AG09309 (cell line): ENCODE measurements around the gene KCTD14.

Source experiments
- DNase-seq: peaks from one replicate; pipeline ENCODE4 v3.0.0-alpha.2; 2010; ENCODE audit warnings: low read depth
- H3K4me3 ChIP-seq: 2 replicates; pipeline ENCODE4 v1.5.1; 2011; ENCODE audit warnings: mild to moderate bottlenecking, low read depth, low read length, moderate library complexity; ENCODE audit not compliant: control insufficient read depth
- CTCF ChIP-seq: IDR thresholded peaks from 2 replicates; pipeline ENCODE4 v1.5.1; 2011; ENCODE audit warnings: mild to moderate bottlenecking, low read depth, low read length, inconsistent platforms; ENCODE audit not compliant: insufficient read depth, control insufficient read depth; ENCODE audit errors: missing control alignments

The KCTD14 gene

DNA sequence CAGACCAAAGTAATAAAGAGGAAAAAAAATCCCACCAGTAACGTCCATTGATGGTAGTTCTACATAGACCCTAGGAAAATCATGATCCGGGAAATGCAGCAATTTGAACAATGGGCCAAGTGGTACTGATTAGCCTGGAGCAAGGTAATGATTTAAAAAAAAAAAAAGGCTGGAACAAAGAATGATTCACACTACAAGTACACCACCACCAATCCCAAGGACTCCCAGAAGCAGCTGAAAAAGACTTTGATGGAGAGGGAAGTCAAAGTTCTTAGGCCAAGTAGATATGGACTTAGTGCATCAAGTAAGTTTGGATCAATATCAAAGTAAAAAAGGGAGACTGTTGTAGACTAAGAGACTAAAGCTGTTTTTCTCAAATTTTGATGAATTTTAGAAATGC is 11.8 kb downstream of the KCTD14 start:
- no peak for DNase-seq
- no peak for TF ChIP-seq CTCF
- H3K4me3 ChIP-seq = no peak overlapping the region

- TF ChIP-seq CTCF = no peak
- DNase-seq = no peak
- H3K4me3 ChIP-seq = no peak overlapping the region
Observed at GRCh38 chr11:78010755-78011154, 12.3 kb downstream of the KCTD14 start.

GRCh38 chr11:78010304-78010703 is 12.8 kb downstream of the KCTD14 start:
- H3K4me3 ChIP-seq = no peak overlapping the region
- TF ChIP-seq CTCF = no peak
- DNase-seq = no peak

- no peak for TF ChIP-seq CTCF
- H3K4me3 ChIP-seq = no peak overlapping the region
- no peak for DNase-seq
Observed at GRCh38 chr11:78009062-78009461, 14.0 kb downstream of the KCTD14 start.

DNA sequence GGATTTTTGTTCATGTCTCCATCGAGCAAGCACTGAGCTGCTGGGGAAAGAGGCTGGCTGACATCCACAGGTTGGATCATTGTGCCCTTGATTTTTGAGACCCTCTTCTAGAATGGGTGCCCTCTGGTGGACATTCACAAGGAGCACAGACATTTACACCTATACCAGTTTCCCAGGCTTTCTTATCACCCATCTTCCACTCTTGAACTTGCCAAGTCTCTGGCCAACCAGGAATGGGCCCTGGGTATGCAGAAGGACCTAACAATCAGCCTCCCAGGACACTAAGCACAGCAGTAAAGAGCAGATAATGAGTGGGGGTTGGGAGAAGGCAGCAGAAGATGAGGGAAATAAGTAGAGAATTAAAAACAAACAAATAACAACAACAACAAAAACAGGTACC is 22.9 kb downstream of the KCTD14 start:
- peak; percentile 43 for DNase-seq
- H3K4me3 ChIP-seq = no peak overlapping the region
- peak; percentile 74 for TF ChIP-seq CTCF

DNA sequence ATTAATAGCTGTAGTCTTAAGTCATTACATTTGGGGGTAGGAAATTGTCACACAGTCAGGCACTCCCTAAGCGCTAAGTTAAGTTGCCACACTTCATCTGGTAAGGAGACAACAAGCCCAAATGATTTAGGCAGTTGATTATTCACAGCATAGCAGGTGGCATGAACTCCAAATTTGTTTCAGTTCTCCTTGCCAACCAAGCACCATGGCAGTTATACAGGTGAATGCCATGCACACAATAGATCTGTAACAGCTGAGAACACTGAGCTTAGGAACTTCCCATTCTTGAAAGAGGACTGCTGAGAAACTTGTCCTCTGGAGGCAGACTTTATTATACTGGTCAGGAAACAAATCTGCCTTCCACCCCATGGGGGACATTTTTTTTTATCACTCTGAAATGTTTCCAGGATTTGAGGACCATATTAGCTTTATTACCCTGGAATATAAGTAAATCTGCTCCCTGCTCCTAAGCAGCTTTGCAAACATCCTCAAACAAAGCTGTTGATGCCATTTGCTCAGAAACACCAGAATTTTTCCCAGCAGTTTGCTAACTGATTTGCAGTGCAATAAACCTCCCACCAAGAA is 23.5 kb downstream of the KCTD14 start:
- no peak for TF ChIP-seq CTCF
- no peak for DNase-seq
- H3K4me3 ChIP-seq = no peak overlapping the region

- DNase-seq = peak; percentile 99
- H3K4me3 ChIP-seq = peak within 1 kb of the TSS; percentile 82
- TF ChIP-seq CTCF = no peak
Observed at GRCh38 chr11:77994434-77995362, 28.4 kb downstream of the KCTD14 start, which contains the start of gene INTS4. Gene INTS4 (minus strand): TSS chr11:77994668. CDS start chr11:77994643, 25 bp downstream.
